Colonic mucosa (tissue), 4 donors: Measurements from ENCODE around the gene DDX31. TPM values are rescaled to one million over a fixed set of nuclear protein-coding genes. Genes with fewer than 3 reads are reported as not detected.

ENCODE experiments used
- DNase-seq: peaks from one replicate; pipeline ENCODE4 v3.0.0-alpha.2; 2020
- H3K27ac ChIP-seq: fragments of 200-600 bp; one replicate; pipeline ENCODE4 v1.8.0; 2021
- H3K27me3 ChIP-seq: fragments of 200-600 bp; one replicate; pipeline ENCODE4 v1.8.0; 2021
- H3K36me3 ChIP-seq: fragments of 200-600 bp; one replicate; pipeline ENCODE4 v1.8.0; 2021
- H3K4me1 ChIP-seq: fragments of 200-600 bp; one replicate; pipeline ENCODE4 v1.8.0; 2021; ENCODE audit warnings: mild to moderate bottlenecking
- H3K4me3 ChIP-seq: fragments of 200-600 bp; one replicate; pipeline ENCODE4 v1.8.0; 2021
- H3K9ac ChIP-seq, 2 donors: one replicate each; pipeline ENCODE4 v1.7.0; 2013; ENCODE audit warnings: control low read depth in 2 of 2, low read depth in 2 of 2, low read length in 2 of 2
- H3K9me3 ChIP-seq: fragments of 200-600 bp; one replicate; pipeline ENCODE4 v1.8.0; 2021
- CTCF ChIP-seq: fragments of 200-600 bp; IDR thresholded peaks from one replicate; pipeline ENCODE4 v1.8.0; 2022; ENCODE audit warnings: antibody characterized with exemption, mild to moderate bottlenecking
- intact Hi-C: fragments of 100-400 bp; cut with DNase I; formaldehyde crosslinking; loops from one replicate; pipeline ENCODE4 v1.14.1; 2022
- total RNA-seq, 2 donors: library from RNA; stranded (reverse); fragmentation: NEBNext Ultra II Directional in 1 of 2; extraction: Animal tissue kit (Norgen Biotek cat#: 25700) in 1 of 2; gene quantifications; one replicate each; pipeline ENCODE4 v1.2.1, GENCODE V29; 2021
- donor health status: healthy.
- donor health status: DM: no; HTN: no; CAD: no.
- donor health status: DM: no; HTN: no; CAD: no.

Gene DDX31
- total RNA-seq, 2 donors from 2014 or later, result 6.8 to 11.6 TPM

- H3K36me3 ChIP-seq, result no peaks in the 10 kb centered on the region
- H3K4me1 ChIP-seq, result no peaks in the 10 kb centered on the region
- H3K4me3 ChIP-seq, result no peak overlapping the region
- no peak overlapping the region for H3K9ac ChIP-seq
- no peak overlapping the region for H3K27ac ChIP-seq
- H3K27me3 ChIP-seq, result no peaks in the 10 kb centered on the region
- no peak for DNase-seq
- no peak for TF ChIP-seq CTCF
- no peaks in the 10 kb centered on the region for H3K9me3 ChIP-seq
- intact Hi-C loops, result no loop called here
Measured at GRCh38 chr9:132615774-132616173, 54.0 kb downstream of the DDX31 start.

GRCh38 chr9:132614324-132614723 lies 55.5 kb downstream of the DDX31 start:
- Histone ChIP-seq H3K27ac (no peak overlapping the region), H3K36me3 (no peaks in the 10 kb centered on the region), H3K4me1 (no peaks in the 10 kb centered on the region), H3K4me3 (no peak overlapping the region), H3K9ac (no peak overlapping the region), H3K9me3 (no peaks in the 10 kb centered on the region), H3K27me3 (no peaks in the 10 kb centered on the region)
- intact Hi-C loops, result no loop called here
- no peak for DNase-seq
- no peak for TF ChIP-seq CTCF

- Histone ChIP-seq H3K36me3 (peaks cover 6% of the 10 kb centered on the region), H3K4me1 (no peaks in the 10 kb centered on the region), H3K9ac (no peak overlapping the region), H3K27me3 (no peaks in the 10 kb centered on the region), H3K27ac (no peak overlapping the region), H3K4me3 (no peak overlapping the region), H3K9me3 (no peaks in the 10 kb centered on the region)
- no peak for DNase-seq
- intact Hi-C loops, result no loop called here
- TF ChIP-seq CTCF, result no peak
Measured at GRCh38 chr9:132610661-132611060, 59.1 kb downstream of the DDX31 start.

- Histone ChIP-seq H3K9me3 (no peaks in the 10 kb centered on the region), H3K27me3 (no peaks in the 10 kb centered on the region), H3K27ac (no peak overlapping the region), H3K4me1 (no peaks in the 10 kb centered on the region), H3K4me3 (no peak overlapping the region), H3K36me3 (peaks cover 6% of the 10 kb centered on the region), H3K9ac (no peak overlapping the region)
- no peak for DNase-seq
- intact Hi-C loops, result no loop called here
- no peak for TF ChIP-seq CTCF
Measured at GRCh38 chr9:132609829-132610228, 60.0 kb downstream of the DDX31 start.

GRCh38 chr9:132609184-132609583 lies 60.6 kb downstream of the DDX31 start:
- intact Hi-C loops, result no loop called here

More at GRCh38 chr9:132609184-132609583, 60.6 kb downstream of the DDX31 start:
- Histone ChIP-seq H3K27me3 (no peaks in the 10 kb centered on the region), H3K9me3 (no peaks in the 10 kb centered on the region), H3K9ac (no peak overlapping the region), H3K27ac (no peak overlapping the region), H3K4me1 (no peaks in the 10 kb centered on the region), H3K36me3 (peaks cover 6% of the 10 kb centered on the region), H3K4me3 (no peak overlapping the region)
- no peak for TF ChIP-seq CTCF
- DNase-seq, result no peak
